ENCODE results near the gene MYBPHL.
A peak's percentile ranks its signal among the peaks of the same experiment; 100 is the strongest.

The MYBPHL gene

GRCh38 chr1:109269981-109270622, 36.7 kb downstream of the MYBPHL start:
- Histone ChIP-seq H3K4me3 (ENCODE audit: low read depth, low read length) (no peak overlapping the region), H3K4me1 (ENCODE audit: control insufficient read depth, insufficient read depth, low read length) (peaks cover 5% of the 10 kb centered on the region), H3K9me3 (ENCODE audit: control insufficient read depth, insufficient read depth, low read depth, low read length) (no peaks in the 10 kb centered on the region), H3K36me3 (ENCODE audit: control insufficient read depth in 2 of 2, insufficient read depth in 1 of 2, low read length in 2 of 2) (peaks cover 0 to 79% of the 10 kb centered on the region in 2 experiments; a peak in 1 of 3 replicates), H3K27ac (ENCODE audit: extremely low read depth, low read depth, low read length) (no peak overlapping the region)
- ChIA-PET CTCF (interaction anchor here (0.5 to 1.2 kb wide), 2 partner anchors 129 to 262 kb away, joined by 3 to 4 read pairs; no protein-coding TSS in a partner anchor), POLR2A (no interaction called here)
- peak; percentile 83 for TF ChIP-seq ZNF600 (tag by site-specific recombination; IDR thresholded peaks at IDR 0.05)
- TF ChIP-seq ZNF658 (tag by site-specific recombination; IDR thresholded peaks at IDR 0.05): no peak

GRCh38 chr1:109269212-109269980, 37.4 kb downstream of the MYBPHL start:
- no peak overlapping the region for H3K4me3 ChIP-seq (ENCODE audit: low read depth, low read length)
- no peaks in the 10 kb centered on the region for H3K9me3 ChIP-seq (ENCODE audit: control insufficient read depth, insufficient read depth, low read depth, low read length)
- POLR2A ChIA-PET: no interaction called here
- TF ChIP-seq SALL2 (tag by site-specific recombination; IDR thresholded peaks at IDR 0.05; ENCODE audit: borderline replicate concordance): no peak
- TF ChIP-seq ZBTB17 (tag by site-specific recombination; IDR thresholded peaks at IDR 0.05): no peak
- TF ChIP-seq ZNF707 (tag by site-specific recombination; IDR thresholded peaks at IDR 0.05): no peak
- no peak for TF ChIP-seq ZBTB6 (tag by site-specific recombination; IDR thresholded peaks at IDR 0.05)
- H3K36me3 ChIP-seq (ENCODE audit: control insufficient read depth in 2 of 2, insufficient read depth in 1 of 2, low read length in 2 of 2): peaks cover 0 to 86% of the 10 kb centered on the region in 2 experiments; a peak in 1 of 3 replicates
- no peaks in the 10 kb centered on the region; the same call in 1 of the 2 replicates for H3K4me1 ChIP-seq (ENCODE audit: control insufficient read depth, insufficient read depth, low read length)
- CTCF ChIA-PET: interaction anchor here (0.5 to 1.2 kb wide), 4 partner anchors 64 to 263 kb away, joined by 3 to 6 read pairs (median 4); no protein-coding TSS in a partner anchor
- H3K27ac ChIP-seq (ENCODE audit: extremely low read depth, low read depth, low read length): no peak overlapping the region

GRCh38 chr1:109268431-109269211, 38.2 kb downstream of the MYBPHL start:
- Histone ChIP-seq H3K9me3 (ENCODE audit: control insufficient read depth, insufficient read depth, low read depth, low read length) (no peaks in the 10 kb centered on the region), H3K4me3 (ENCODE audit: low read depth, low read length) (no peak overlapping the region), H3K27ac (ENCODE audit: extremely low read depth, low read depth, low read length) (no peak overlapping the region), H3K36me3 (ENCODE audit: control insufficient read depth in 2 of 2, insufficient read depth in 1 of 2, low read length in 2 of 2) (peaks cover 0 to 89% of the 10 kb centered on the region in 2 experiments; a peak in 1 of 3 replicates), H3K4me1 (ENCODE audit: control insufficient read depth, insufficient read depth, low read length) (no peaks in the 10 kb centered on the region)
- ChIA-PET CTCF (interaction anchor here (0.7 to 1.2 kb wide), 2 partner anchors 131 to 230 kb away, joined by 4 read pairs; no protein-coding TSS in a partner anchor), POLR2A (interaction anchor here (0.8 kb wide), 1 partner anchor 19 kb away, joined by 3 read pairs; no protein-coding TSS in a partner anchor)
- TF ChIP-seq BCL6B (tag by site-specific recombination; IDR thresholded peaks at IDR 0.05): no peak
- TF ChIP-seq ZNF248 (tag by site-specific recombination; IDR thresholded peaks at IDR 0.05): no peak
- no peak for TF ChIP-seq ZNF138 (tag by site-specific recombination; IDR thresholded peaks at IDR 0.05; ENCODE audit: borderline replicate concordance)
- no peak for TF ChIP-seq ZNF449 (tag by site-specific recombination; IDR thresholded peaks at IDR 0.05)
- TF ChIP-seq ZNF112 (tag by site-specific recombination; IDR thresholded peaks at IDR 0.05): no peak
- TF ChIP-seq ZNF302 (tag by site-specific recombination; IDR thresholded peaks at IDR 0.05; ENCODE audit: low read depth): no peak
- no peak for TF ChIP-seq ZNF596 (tag by site-specific recombination; IDR thresholded peaks at IDR 0.05)
- no peak for TF ChIP-seq ZNF548 (tag by site-specific recombination; IDR thresholded peaks at IDR 0.05)
- TF ChIP-seq ZNF558 (tag by site-specific recombination; IDR thresholded peaks at IDR 0.05): no peak
- no peak for TF ChIP-seq ZBTB44 (tag by site-specific recombination; IDR thresholded peaks at IDR 0.05)
- TF ChIP-seq MYNN (tag by site-specific recombination; IDR thresholded peaks at IDR 0.05; ENCODE audit: borderline replicate concordance): no peak
- no peak for TF ChIP-seq ELK4 (IDR thresholded peaks at IDR 0.05; ENCODE audit: borderline replicate concordance, low read depth, low read length)
- TF ChIP-seq SCRT2 (tag by site-specific recombination; IDR thresholded peaks at IDR 0.05): no peak
- no peak for TF ChIP-seq GFI1B (tag by site-specific recombination; IDR thresholded peaks at IDR 0.05)
- no peak for TF ChIP-seq ZNF121 (tag by site-specific recombination; IDR thresholded peaks at IDR 0.05)

All from HEK293 (cell line).